Measurements from ENCODE around the gene TCTN3.
"Not testable (repeated sequence)": the region's sequence is repeated elsewhere in the genome, so short reads cannot be mapped to it uniquely, and the experiment has no call there.

TCTN3 gene

DNA sequence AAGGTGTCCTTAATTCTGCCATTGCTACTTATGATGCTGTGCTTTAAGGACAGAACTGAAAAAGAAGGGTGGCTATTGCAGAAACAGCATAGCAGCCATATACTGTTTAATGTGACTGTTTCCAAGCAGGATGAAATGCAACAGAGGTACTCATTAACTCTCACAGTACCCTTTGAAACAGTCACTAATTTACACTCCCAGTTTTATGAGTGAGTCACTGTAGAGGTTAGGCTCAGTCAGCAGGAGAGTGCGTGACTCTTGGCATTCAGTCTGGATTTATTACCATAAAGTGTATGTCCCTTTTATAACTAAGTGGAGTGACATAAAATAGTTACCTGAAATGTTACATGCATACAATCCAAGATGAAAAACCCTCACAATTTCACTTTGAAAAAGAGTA lies 64.9 kb downstream of the TCTN3 start:
- no peak for DNase-seq
- H3K36me3 ChIP-seq (ENCODE audit: insufficient read depth, low read length) = peaks cover 89% of the 10 kb centered on the region
- H3K9ac ChIP-seq (ENCODE audit: low read depth, low read length) = no peak overlapping the region
- H3K27ac ChIP-seq (ENCODE audit: low read length) = no peak overlapping the region
- no peak overlapping the region for H3K4me2 ChIP-seq (ENCODE audit: insufficient read depth, low read length)
- no peak overlapping the region for H3K4me3 ChIP-seq (ENCODE audit: low read depth in 1 of 2, low read length in 2 of 2)
- H3K4me1 ChIP-seq (ENCODE audit: insufficient read depth, low read length) = no peaks in the 10 kb centered on the region
- no peaks in the 10 kb centered on the region for H3K27me3 ChIP-seq (ENCODE audit: insufficient read depth, low read length, poor library complexity)
- H4K20me1 ChIP-seq (ENCODE audit: insufficient read depth, low read length) = no peaks in the 10 kb centered on the region
- no peaks in the 10 kb centered on the region for H3K79me2 ChIP-seq (ENCODE audit: insufficient read depth, low read length)
- ATAC-seq (ENCODE audit: insufficient read depth, low read depth) = no peak
- TF ChIP-seq, protein P1, sequence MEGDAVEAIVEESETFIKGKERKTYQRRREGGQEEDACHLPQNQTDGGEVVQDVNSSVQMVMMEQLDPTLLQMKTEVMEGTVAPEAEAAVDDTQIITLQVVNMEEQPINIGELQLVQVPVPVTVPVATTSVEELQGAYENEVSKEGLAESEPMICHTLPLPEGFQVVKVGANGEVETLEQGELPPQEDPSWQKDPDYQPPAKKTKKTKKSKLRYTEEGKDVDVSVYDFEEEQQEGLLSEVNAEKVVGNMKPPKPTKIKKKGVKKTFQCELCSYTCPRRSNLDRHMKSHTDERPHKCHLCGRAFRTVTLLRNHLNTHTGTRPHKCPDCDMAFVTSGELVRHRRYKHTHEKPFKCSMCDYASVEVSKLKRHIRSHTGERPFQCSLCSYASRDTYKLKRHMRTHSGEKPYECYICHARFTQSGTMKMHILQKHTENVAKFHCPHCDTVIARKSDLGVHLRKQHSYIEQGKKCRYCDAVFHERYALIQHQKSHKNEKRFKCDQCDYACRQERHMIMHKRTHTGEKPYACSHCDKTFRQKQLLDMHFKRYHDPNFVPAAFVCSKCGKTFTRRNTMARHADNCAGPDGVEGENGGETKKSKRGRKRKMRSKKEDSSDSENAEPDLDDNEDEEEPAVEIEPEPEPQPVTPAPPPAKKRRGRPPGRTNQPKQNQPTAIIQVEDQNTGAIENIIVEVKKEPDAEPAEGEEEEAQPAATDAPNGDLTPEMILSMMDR (IDR thresholded peaks at IDR 0.05; ENCODE audit: borderline replicate concordance, extremely low read depth, low read length, poor library complexity, severe bottlenecking) = no peak
- no peak for TF ChIP-seq EZH2 (IDR thresholded peaks at IDR 0.05; ENCODE audit: borderline replicate concordance, low read depth, low read length, severe bottlenecking)
- no peaks in the 10 kb centered on the region for H3K9me3 ChIP-seq (ENCODE audit: insufficient read depth, low read length, severe bottlenecking)
- H2AFZ ChIP-seq (ENCODE audit: low read depth, low read length) = no peak overlapping the region

DNA sequence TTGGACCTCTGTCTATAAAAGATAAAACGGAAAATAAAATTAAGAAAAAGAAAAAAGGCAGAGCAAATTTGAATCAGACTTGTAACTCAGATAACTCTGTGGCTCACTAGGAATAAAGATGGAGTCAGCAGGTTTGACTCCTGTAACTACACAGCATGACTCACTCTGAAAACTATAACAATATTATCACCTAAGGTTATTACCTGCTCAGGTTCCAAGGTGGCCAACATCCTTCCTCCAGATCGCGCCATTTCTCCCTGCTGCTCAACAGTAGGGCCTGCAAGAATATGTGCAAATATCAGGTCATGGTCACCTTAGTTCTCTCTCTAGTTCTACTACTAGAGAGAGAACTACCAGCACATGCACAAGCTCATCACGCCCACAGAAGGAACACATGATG lies 67.2 kb downstream of the TCTN3 start:
- H3K9ac ChIP-seq (ENCODE audit: low read depth, low read length) = no peak overlapping the region
- TF ChIP-seq EZH2 (IDR thresholded peaks at IDR 0.05; ENCODE audit: borderline replicate concordance, low read depth, low read length, severe bottlenecking) = no peak
- TF ChIP-seq, protein P1 (IDR thresholded peaks at IDR 0.05; ENCODE audit: borderline replicate concordance, extremely low read depth, low read length, poor library complexity, severe bottlenecking) = no peak
- H3K79me2 ChIP-seq (ENCODE audit: insufficient read depth, low read length) = no peaks in the 10 kb centered on the region
- no peaks in the 10 kb centered on the region for H4K20me1 ChIP-seq (ENCODE audit: insufficient read depth, low read length)
- H3K4me3 ChIP-seq (ENCODE audit: low read depth in 1 of 2, low read length in 2 of 2) = no peak overlapping the region
- no peaks in the 10 kb centered on the region for H3K9me3 ChIP-seq (ENCODE audit: insufficient read depth, low read length, severe bottlenecking)
- H3K4me2 ChIP-seq (ENCODE audit: insufficient read depth, low read length) = no peak overlapping the region
- H3K27ac ChIP-seq (ENCODE audit: low read length) = no peak overlapping the region
- DNase-seq (no peak), ATAC-seq (ENCODE audit: insufficient read depth, low read depth) (no peak)
- H3K27me3 ChIP-seq (ENCODE audit: insufficient read depth, low read length, poor library complexity) = no peaks in the 10 kb centered on the region
- H2AFZ ChIP-seq (ENCODE audit: low read depth, low read length) = no peak overlapping the region
- no peaks in the 10 kb centered on the region for H3K4me1 ChIP-seq (ENCODE audit: insufficient read depth, low read length)
- peaks cover 76% of the 10 kb centered on the region for H3K36me3 ChIP-seq (ENCODE audit: insufficient read depth, low read length)

DNA sequence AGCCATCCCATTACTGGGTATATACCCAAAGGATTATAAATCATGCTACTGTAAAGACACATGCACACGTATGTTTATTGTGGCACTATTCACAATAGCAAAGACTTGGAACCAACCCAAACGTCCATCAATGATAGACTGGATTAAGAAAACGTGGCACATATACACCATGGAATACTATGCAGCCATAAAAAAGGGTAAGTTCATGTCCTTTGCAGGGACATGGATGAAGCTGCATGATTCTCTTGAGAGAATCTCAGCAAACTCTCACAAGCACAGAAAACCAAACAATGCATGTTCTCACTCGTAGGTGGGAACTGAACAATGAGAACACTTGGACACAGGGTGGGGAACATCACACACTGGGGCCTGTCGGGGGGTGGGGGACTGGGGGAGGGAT lies 73.3 kb downstream of the TCTN3 start:
- not testable (repeated sequence) for H3K9me3 ChIP-seq (ENCODE audit: insufficient read depth, low read length, severe bottlenecking); H3K4me2 ChIP-seq (ENCODE audit: insufficient read depth, low read length); H2AFZ ChIP-seq (ENCODE audit: low read depth, low read length); ATAC-seq (ENCODE audit: insufficient read depth, low read depth); H3K27ac ChIP-seq (ENCODE audit: low read length); DNase-seq; H3K27me3 ChIP-seq (ENCODE audit: insufficient read depth, low read length, poor library complexity); H3K4me1 ChIP-seq (ENCODE audit: insufficient read depth, low read length); H3K9ac ChIP-seq (ENCODE audit: low read depth, low read length); H3K79me2 ChIP-seq (ENCODE audit: insufficient read depth, low read length); H4K20me1 ChIP-seq (ENCODE audit: insufficient read depth, low read length); H3K4me3 ChIP-seq (ENCODE audit: low read depth in 1 of 2, low read length in 2 of 2)
- H3K36me3 ChIP-seq (ENCODE audit: insufficient read depth, low read length) = peaks cover 67% of the 10 kb centered on the region

DNA sequence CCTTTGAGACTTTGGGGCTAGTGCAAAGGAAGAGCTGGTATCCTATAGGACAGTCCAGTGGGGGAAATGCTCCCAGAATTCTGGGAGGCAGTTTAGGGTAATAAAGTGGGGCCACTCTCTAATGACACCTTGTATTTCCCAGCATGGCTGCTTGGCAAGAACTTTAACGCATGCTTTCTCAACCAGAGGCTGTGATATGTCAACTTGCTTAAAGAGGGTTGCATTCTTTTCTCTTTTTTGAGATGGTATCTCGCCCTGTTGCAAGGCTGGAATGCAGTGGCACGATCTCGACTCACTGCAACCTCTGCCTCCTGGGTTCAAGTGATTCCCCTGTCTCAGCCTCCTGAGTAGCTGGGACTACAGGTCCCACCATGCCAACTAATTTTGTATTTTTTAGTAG lies 75.6 kb downstream of the TCTN3 start:
- Histone ChIP-seq H3K4me2 (ENCODE audit: insufficient read depth, low read length) (no peak overlapping the region), H3K4me3 (ENCODE audit: low read depth in 1 of 2, low read length in 2 of 2) (no peak overlapping the region), H4K20me1 (ENCODE audit: insufficient read depth, low read length) (no peaks in the 10 kb centered on the region), H3K36me3 (ENCODE audit: insufficient read depth, low read length) (peaks cover 74% of the 10 kb centered on the region), H3K9ac (ENCODE audit: low read depth, low read length) (no peak overlapping the region), H3K4me1 (ENCODE audit: insufficient read depth, low read length) (no peaks in the 10 kb centered on the region), H3K79me2 (ENCODE audit: insufficient read depth, low read length) (no peaks in the 10 kb centered on the region), H3K27ac (ENCODE audit: low read length) (no peak overlapping the region), H2AFZ (ENCODE audit: low read depth, low read length) (no peak overlapping the region), H3K9me3 (ENCODE audit: insufficient read depth, low read length, severe bottlenecking) (no peaks in the 10 kb centered on the region), H3K27me3 (ENCODE audit: insufficient read depth, low read length, poor library complexity) (no peaks in the 10 kb centered on the region)
- no peak for DNase-seq
- TF ChIP-seq EZH2 (IDR thresholded peaks at IDR 0.05; ENCODE audit: borderline replicate concordance, low read depth, low read length, severe bottlenecking) = no peak
- TF ChIP-seq, protein P1 (IDR thresholded peaks at IDR 0.05; ENCODE audit: borderline replicate concordance, extremely low read depth, low read length, poor library complexity, severe bottlenecking) = no peak
- ATAC-seq (ENCODE audit: insufficient read depth, low read depth) = no peak
